ENCODE data around the gene RIMBP2.

The RIMBP2 gene

GRCh38 chr12:130641533-130642184 lies 74.4 kb downstream of the RIMBP2 start:
- Histone ChIP-seq H3K9me2 (ENCODE audit: low read depth, low read length) (no peaks in the 10 kb centered on the region), H3K9me3 (ENCODE audit: low read length) (no peaks in the 10 kb centered on the region), H3K27ac (ENCODE audit: low read depth, low read length, poor library complexity, severe bottlenecking) (no peak overlapping the region), H3K4me1 (ENCODE audit: insufficient read depth, low read length, severe bottlenecking) (no peaks in the 10 kb centered on the region), H3K36me3 (ENCODE audit: insufficient read depth, low read length) (no peaks in the 10 kb centered on the region), H4K20me1 (ENCODE audit: insufficient read depth, low read length) (no peaks in the 10 kb centered on the region), H3K4me2 (ENCODE audit: low read length) (no peak overlapping the region), H3K27me3 (ENCODE audit: insufficient read depth, low read length) (no peaks in the 10 kb centered on the region; the same call in 1 of the 2 replicates), H3K9ac (ENCODE audit: low read length) (no peak overlapping the region), H3K4me3 (ENCODE audit: low read depth, low read length, poor library complexity, severe bottlenecking) (no peak overlapping the region), H3F3A (ENCODE audit: insufficient read depth, low read length) (no peaks in the 10 kb centered on the region), H2AFZ (ENCODE audit: low read length) (no peak overlapping the region), H3K79me2 (ENCODE audit: insufficient read depth, low read length) (no peaks in the 10 kb centered on the region)
- TF ChIP-seq, protein P1, sequence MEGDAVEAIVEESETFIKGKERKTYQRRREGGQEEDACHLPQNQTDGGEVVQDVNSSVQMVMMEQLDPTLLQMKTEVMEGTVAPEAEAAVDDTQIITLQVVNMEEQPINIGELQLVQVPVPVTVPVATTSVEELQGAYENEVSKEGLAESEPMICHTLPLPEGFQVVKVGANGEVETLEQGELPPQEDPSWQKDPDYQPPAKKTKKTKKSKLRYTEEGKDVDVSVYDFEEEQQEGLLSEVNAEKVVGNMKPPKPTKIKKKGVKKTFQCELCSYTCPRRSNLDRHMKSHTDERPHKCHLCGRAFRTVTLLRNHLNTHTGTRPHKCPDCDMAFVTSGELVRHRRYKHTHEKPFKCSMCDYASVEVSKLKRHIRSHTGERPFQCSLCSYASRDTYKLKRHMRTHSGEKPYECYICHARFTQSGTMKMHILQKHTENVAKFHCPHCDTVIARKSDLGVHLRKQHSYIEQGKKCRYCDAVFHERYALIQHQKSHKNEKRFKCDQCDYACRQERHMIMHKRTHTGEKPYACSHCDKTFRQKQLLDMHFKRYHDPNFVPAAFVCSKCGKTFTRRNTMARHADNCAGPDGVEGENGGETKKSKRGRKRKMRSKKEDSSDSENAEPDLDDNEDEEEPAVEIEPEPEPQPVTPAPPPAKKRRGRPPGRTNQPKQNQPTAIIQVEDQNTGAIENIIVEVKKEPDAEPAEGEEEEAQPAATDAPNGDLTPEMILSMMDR (IDR thresholded peaks at IDR 0.05; ENCODE audit: low read length): no peak
- TF ChIP-seq EZH2 (IDR thresholded peaks at IDR 0.05; ENCODE audit: borderline replicate concordance, low read length): no peak

DNA sequence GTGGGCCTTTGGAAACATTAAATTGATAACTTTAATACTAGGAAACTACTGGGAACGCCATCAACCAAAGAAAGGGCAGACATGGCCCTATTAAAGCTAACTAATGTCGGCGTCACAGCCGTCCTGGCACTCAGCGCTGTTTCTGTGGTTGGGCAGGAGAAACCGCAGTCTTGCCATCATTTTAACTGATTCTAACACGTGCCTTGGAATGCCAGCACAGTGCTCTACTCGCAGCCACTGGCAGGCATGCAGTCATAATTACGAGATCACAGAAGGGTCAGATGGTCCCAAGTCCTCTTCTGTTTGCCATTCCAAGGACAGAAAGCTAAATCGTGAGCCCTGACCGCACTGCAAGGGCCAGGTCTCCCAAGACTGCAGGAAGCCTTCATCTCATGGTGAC lies 75.2 kb downstream of the RIMBP2 start:
- Histone ChIP-seq H2AFZ (ENCODE audit: low read length) (no peak overlapping the region), H3K4me1 (ENCODE audit: insufficient read depth, low read length, severe bottlenecking) (no peaks in the 10 kb centered on the region), H3K9me3 (ENCODE audit: low read length) (no peaks in the 10 kb centered on the region), H3K79me2 (ENCODE audit: insufficient read depth, low read length) (no peaks in the 10 kb centered on the region), H3K4me3 (ENCODE audit: low read depth, low read length, poor library complexity, severe bottlenecking) (no peak overlapping the region), H3K27me3 (ENCODE audit: insufficient read depth, low read length) (no peaks in the 10 kb centered on the region; the same call in 1 of the 2 replicates), H3F3A (ENCODE audit: insufficient read depth, low read length) (no peaks in the 10 kb centered on the region), H3K36me3 (ENCODE audit: insufficient read depth, low read length) (no peaks in the 10 kb centered on the region), H3K4me2 (ENCODE audit: low read length) (no peak overlapping the region), H3K27ac (ENCODE audit: low read depth, low read length, poor library complexity, severe bottlenecking) (no peak overlapping the region), H3K9ac (ENCODE audit: low read length) (no peak overlapping the region), H4K20me1 (ENCODE audit: insufficient read depth, low read length) (no peaks in the 10 kb centered on the region), H3K9me2 (ENCODE audit: low read depth, low read length) (no peaks in the 10 kb centered on the region)
- no peak for TF ChIP-seq EZH2 (IDR thresholded peaks at IDR 0.05; ENCODE audit: borderline replicate concordance, low read length)
- TF ChIP-seq, protein P1 (IDR thresholded peaks at IDR 0.05; ENCODE audit: low read length): no peak

GRCh38 chr12:130640496-130640895 lies 75.6 kb downstream of the RIMBP2 start:
- Histone ChIP-seq H3K4me3 (ENCODE audit: low read depth, low read length, poor library complexity, severe bottlenecking) (no peak overlapping the region), H3K27ac (ENCODE audit: low read depth, low read length, poor library complexity, severe bottlenecking) (no peak overlapping the region), H3K9me2 (ENCODE audit: low read depth, low read length) (no peaks in the 10 kb centered on the region), H2AFZ (ENCODE audit: low read length) (no peak overlapping the region), H3K9me3 (ENCODE audit: low read length) (no peaks in the 10 kb centered on the region), H3K4me2 (ENCODE audit: low read length) (no peak overlapping the region), H3K36me3 (ENCODE audit: insufficient read depth, low read length) (no peaks in the 10 kb centered on the region), H3K9ac (ENCODE audit: low read length) (no peak overlapping the region), H3K4me1 (ENCODE audit: insufficient read depth, low read length, severe bottlenecking) (no peaks in the 10 kb centered on the region), H3K79me2 (ENCODE audit: insufficient read depth, low read length) (no peaks in the 10 kb centered on the region), H4K20me1 (ENCODE audit: insufficient read depth, low read length) (no peaks in the 10 kb centered on the region), H3K27me3 (ENCODE audit: insufficient read depth, low read length) (no peaks in the 10 kb centered on the region; the same call in 1 of the 2 replicates), H3F3A (ENCODE audit: insufficient read depth, low read length) (no peaks in the 10 kb centered on the region)
- TF ChIP-seq EZH2 (IDR thresholded peaks at IDR 0.05; ENCODE audit: borderline replicate concordance, low read length): no peak
- TF ChIP-seq, protein P1 (IDR thresholded peaks at IDR 0.05; ENCODE audit: low read length): no peak
